ENCODE data around the gene APOL1.

- TF ChIP-seq FOXM1 (IDR thresholded peaks at IDR 0.05; ENCODE audit: low read depth) (no peak), EZH2phosphoT487 (IDR thresholded peaks at IDR 0.05; ENCODE audit: borderline replicate concordance, low read depth) (no peak), ELF1 (IDR thresholded peaks at IDR 0.05) (no peak), POLR2AphosphoS5 (IDR thresholded peaks at IDR 0.05; ENCODE audit: low read depth, low read length) (no peak), MAX (IDR thresholded peaks at IDR 0.05; ENCODE audit: low read depth) (no peak), USF2 (IDR thresholded peaks at IDR 0.05; ENCODE audit: borderline replicate concordance, low read depth, low read length) (no peak), TCF12 (IDR thresholded peaks at IDR 0.05) (no peak), JUND (IDR thresholded peaks at IDR 0.05) (no peak)
- TF ChIP-seq, protein P1, sequence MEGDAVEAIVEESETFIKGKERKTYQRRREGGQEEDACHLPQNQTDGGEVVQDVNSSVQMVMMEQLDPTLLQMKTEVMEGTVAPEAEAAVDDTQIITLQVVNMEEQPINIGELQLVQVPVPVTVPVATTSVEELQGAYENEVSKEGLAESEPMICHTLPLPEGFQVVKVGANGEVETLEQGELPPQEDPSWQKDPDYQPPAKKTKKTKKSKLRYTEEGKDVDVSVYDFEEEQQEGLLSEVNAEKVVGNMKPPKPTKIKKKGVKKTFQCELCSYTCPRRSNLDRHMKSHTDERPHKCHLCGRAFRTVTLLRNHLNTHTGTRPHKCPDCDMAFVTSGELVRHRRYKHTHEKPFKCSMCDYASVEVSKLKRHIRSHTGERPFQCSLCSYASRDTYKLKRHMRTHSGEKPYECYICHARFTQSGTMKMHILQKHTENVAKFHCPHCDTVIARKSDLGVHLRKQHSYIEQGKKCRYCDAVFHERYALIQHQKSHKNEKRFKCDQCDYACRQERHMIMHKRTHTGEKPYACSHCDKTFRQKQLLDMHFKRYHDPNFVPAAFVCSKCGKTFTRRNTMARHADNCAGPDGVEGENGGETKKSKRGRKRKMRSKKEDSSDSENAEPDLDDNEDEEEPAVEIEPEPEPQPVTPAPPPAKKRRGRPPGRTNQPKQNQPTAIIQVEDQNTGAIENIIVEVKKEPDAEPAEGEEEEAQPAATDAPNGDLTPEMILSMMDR (IDR thresholded peaks at IDR 0.05): no peak
These were observed 13.9 kb upstream of the APOL1 start for GRCh38 chr22:36239150-36239400.
